Activated CD4-positive, CD25-positive, alpha-beta regulatory T cell (primary cell): ENCODE measurements around the gene AKAP13.

Experiments
- DNase-seq, 4 experiments: peaks; one replicate each; lab custom pipeline; 2025; lab: John Stamatoyannopoulos, UW

The AKAP13 gene

DNA sequence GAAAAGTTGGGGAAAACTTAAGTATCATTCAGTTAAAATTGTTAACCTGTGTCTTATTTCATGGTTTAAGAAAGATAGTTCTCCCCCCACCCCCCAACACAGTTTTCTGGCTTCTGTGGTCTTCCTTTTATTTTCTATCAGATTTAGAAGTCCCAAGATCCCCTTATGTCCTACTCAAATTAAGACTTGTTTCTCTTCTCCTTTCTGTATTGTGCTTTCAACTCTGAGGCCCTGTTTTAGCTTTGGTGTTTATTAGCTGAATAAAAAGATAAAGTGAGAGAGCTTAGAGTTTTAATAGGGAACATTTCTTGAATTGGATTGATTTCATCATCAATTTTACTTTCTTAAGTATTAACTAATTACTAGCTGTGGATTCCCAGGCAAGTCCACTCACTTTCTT, 62.6 kb downstream of the AKAP13 start:
- no peak for DNase-seq

GRCh38 chr15:85443593-85444087, 63.2 kb downstream of the AKAP13 start:
- DNase-seq = no peak

- no peak for DNase-seq
These were observed 63.8 kb downstream of the AKAP13 start for GRCh38 chr15:85444122-85444745.

DNA sequence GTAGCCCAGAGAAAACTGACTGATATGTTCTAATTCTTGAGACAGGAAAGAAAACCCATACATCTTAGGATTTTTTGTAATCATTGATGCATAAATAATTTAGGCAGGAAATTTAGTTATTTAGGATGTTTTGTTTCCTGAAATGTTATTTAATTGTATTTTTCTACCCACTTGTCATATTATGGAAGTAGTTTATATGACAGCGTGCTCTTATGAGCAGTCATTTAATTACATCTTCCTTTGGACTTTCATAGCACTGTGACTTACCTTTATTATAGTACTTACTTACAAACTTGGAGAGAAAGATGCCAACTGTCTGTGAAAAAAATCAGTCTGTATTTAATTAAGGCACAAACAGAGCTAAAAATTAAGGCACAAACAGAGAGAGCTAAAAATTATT, 65.0 kb downstream of the AKAP13 start:
- DNase-seq = no peak

DNA sequence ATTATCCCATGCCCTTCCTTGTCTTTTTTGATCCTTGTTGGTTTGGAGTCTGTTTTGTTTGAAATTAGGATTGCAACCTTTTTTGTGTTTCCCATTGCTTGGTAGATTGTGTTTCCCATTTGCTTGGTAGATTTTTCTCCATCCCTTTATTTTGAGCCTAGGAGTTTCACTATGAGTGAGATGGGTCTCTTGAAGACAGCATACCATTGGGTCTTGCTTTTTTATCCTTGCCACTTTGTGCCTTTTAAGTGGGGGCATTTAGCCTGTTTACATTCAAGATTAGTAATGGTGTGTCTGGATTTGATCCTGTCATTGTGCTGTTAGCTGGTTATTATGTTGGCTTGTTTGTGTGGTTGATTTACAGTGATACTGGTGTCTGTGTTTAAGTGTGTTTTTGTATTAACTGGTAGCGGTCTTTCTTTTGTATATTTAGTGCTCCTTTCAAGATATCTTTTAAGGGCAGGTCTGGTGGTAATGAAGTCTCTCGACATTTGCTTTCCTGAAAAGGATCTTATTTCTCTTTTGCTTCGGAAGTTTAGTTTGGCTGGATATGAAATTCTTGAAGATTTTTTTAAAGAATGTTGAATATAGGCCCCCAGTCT, 70.8 kb downstream of the AKAP13 start:
- DNase-seq = no peak

- DNase-seq = no peak
These were observed 72.0 kb downstream of the AKAP13 start for GRCh38 chr15:85452436-85452835.

GRCh38 chr15:85453144-85453872, 72.9 kb downstream of the AKAP13 start:
- no peak for DNase-seq

DNA sequence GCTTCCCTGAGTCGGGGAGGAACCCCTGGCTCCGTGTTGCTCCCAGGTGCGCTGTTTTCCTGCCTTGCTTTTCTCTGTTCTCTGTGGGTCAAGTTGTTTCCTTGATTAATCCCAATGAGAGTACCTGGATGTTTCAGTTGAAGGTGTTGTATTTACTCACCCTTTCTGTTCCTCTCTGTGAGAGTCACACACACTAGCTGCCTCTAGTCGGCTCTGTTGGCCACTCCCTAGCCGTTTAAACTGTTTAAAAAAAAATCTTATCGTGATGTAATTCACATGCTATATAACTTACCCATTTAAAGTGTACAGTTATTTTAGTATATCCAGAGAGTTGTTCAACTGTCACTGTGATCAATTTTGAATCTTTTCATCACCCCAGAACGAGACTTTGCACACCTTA, 74.0 kb downstream of the AKAP13 start:
- no peak for DNase-seq

- DNase-seq = no peak
These were observed 75.5 kb downstream of the AKAP13 start for GRCh38 chr15:85455891-85456290.

DNA sequence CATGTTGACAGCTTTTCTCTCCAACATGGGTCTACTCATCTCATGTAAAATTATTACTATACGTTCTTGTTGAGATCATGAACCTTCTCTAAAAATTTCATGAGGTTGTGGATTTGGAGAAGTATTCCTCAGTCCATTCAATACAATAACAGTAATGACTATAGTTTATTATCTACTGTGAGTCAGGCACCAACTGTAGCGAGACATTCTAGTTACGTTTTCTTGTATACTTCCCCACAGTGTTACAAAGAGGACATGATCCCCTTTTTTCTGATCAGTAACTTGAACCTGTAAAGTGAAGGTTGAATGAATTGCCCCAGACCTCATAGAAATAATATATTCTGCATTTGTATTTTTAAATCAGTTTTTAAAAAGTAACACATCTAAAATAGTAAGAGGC, 76.4 kb downstream of the AKAP13 start:
- no peak for DNase-seq

GRCh38 chr15:85457392-85457968, 77.1 kb downstream of the AKAP13 start:
- DNase-seq = no peak

- no peak for DNase-seq
These were observed 78.4 kb downstream of the AKAP13 start for GRCh38 chr15:85458764-85459163.

GRCh38 chr15:85462029-85462428, 81.6 kb downstream of the AKAP13 start:
- no peak for DNase-seq

DNA sequence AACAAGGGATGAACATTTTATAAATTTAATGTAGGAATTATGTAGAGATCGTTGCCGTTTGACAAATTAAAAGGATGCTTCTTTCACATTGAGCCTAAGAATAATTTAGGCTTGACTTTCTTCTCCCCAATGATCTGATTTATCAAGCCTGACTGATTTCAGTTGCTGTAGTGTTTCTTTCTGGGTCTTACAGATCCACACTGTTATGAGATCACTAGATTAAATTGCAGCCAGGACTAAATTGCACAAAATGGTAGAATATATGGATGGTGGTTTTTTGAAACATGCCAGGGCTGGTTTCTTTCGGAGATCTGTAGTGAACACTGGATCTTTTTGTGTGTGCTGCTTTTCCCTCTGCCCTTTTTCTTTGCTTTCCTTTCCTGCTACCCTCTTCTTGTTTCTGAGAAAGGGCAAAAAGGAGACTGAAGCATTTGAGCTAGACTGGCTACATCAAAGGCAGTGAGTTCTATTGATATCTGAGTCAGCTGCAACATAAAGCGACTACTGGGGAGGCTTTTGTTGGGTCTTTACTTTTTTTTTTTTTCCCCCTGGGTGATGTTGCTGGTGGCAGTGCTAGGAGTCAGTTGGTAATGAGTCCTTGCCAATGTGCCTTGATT, 83.0 kb downstream of the AKAP13 start:
- no peak for DNase-seq

DNA sequence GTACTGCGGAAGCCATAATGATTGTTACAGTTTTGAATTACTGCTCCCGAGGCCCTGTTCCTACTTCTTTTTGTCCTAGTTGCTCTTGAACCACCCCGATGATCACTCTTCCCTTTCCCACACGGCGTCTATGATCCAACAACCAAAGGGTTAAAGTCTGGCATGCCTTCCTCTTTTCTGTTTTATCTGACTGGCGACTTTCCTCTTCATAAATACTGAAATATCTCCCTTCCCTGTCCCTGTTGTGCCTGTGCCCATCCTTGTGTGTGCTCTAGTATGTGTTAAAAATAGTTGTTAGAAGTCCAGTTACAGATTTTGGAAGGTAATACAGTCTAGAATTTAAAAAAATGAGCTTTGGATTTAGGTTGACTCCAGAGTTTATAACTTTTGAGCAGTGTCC, 83.6 kb downstream of the AKAP13 start:
- DNase-seq = no peak

DNA sequence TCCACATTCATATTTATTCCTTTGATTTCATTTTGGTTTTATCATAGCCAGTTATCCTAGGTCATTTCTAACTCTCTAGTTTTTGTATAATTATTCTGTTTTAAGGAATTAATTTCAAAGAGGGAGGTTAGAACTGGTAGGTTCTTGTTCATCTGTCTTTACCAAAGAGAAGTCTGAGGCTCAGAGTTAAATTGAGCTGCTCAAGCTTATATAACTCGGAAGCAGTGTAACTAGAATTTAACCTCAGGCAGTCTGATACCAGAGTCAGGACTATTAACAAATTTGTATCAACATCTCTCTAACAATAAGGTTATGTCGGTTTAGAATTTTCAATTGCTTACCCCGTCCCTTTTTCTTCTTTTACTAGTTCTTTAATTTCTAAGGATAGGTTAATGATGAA, 84.1 kb downstream of the AKAP13 start:
- DNase-seq = no peak

DNA sequence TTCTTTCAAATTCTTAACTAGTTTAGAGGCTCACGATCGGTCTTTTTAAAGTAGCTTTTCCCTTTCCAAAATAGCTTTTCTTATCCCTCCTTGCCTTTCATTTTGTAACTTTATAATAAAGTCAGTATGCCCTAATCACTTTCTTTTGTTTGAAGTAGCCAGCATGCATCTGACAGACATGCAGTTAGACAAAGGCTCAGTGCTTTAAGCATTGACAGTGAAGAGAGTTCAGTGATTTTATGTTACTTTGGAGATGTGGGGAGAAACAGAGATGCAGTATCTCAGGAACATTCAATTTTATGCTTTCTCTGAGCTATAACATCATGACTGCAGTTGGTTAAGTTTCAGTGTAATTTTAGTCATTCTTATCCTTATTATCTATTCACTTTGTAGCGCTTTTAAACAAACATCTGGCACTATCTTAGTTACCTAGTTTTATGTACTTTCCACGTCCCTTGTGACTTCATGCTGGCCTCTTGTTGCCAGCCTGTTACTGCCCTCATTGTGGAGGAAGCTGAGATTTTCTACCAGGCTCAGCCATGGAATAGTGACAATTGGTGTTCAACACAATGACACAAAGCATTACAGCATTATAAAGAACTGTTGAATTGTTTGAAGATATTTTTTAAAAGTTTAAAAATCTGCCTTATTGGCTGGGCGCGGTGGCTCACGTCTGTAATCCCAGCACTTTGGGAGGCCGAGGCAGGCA, 90.3 kb downstream of the AKAP13 start:
- no peak for DNase-seq

DNA sequence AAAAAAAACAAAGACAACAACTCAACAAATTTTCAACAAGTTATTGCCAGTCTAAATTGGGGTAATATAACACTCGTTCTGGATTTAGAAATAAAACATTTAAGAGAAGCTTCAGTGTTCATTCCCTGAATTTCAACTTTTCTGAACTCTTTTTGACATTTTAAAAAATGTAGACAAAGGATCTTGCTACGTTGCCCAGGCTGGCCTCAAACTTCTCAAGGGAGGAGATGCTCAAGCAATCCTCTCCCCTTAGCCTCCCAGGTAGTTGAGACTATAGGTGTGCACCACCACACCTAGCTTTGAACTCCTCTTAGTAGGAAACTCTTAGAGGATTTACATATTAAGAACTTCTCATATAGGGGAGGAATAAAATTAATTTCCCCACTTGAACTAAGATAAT, 91.9 kb downstream of the AKAP13 start:
- no peak for DNase-seq

- DNase-seq = no peak
These were observed 93.1 kb downstream of the AKAP13 start for GRCh38 chr15:85473455-85473854.

- DNase-seq = no peak
These were observed 94.4 kb downstream of the AKAP13 start for GRCh38 chr15:85474700-85475316.

DNA sequence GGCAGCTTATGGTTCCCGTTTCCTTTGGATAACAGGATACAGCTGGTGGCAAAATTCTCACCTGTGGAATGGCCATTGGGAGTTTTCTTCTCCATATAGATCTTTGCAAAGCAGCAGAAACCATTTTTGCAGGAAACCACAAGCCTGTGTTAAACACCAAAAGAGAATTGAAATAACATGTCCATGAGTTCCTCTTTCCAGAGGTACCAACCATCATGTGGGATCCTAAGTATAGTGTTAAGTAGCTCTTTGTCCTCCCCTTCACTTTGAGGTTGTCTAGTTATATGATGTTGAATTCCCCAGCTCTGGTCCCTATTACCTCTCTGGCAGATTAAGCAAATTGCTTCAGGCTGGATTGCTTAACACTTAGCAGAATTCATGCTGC, 94.9 kb downstream of the AKAP13 start:
- no peak for DNase-seq
